OCI-LY3 (cell line): Measurements from ENCODE around the gene DNAH10.

Experiments
- CTCF ChIP-seq: fragments of 200-600, 300-600 bp; sonication (generic); IDR thresholded peaks from 2 replicates; pipeline ENCODE4 v1.5.1; 2014; ENCODE audit warnings: antibody characterized with exemption, low read length, low read depth
- EZH2phosphoT487 ChIP-seq: fragments of 200-600 bp; shearing (Covaris generic); IDR thresholded peaks from 2 replicates; pipeline ENCODE4 v1.6.1; 2018; ENCODE audit warnings: antibody characterized with exemption, mixed run types, low read depth

GRCh38 chr12:123879101-123879500 lies 117.0 kb downstream of the DNAH10 start:
- TF ChIP-seq CTCF = no peak
- TF ChIP-seq EZH2phosphoT487 = no peak
